ENCODE results near the gene ANGPTL2.

Gene ANGPTL2

DNA sequence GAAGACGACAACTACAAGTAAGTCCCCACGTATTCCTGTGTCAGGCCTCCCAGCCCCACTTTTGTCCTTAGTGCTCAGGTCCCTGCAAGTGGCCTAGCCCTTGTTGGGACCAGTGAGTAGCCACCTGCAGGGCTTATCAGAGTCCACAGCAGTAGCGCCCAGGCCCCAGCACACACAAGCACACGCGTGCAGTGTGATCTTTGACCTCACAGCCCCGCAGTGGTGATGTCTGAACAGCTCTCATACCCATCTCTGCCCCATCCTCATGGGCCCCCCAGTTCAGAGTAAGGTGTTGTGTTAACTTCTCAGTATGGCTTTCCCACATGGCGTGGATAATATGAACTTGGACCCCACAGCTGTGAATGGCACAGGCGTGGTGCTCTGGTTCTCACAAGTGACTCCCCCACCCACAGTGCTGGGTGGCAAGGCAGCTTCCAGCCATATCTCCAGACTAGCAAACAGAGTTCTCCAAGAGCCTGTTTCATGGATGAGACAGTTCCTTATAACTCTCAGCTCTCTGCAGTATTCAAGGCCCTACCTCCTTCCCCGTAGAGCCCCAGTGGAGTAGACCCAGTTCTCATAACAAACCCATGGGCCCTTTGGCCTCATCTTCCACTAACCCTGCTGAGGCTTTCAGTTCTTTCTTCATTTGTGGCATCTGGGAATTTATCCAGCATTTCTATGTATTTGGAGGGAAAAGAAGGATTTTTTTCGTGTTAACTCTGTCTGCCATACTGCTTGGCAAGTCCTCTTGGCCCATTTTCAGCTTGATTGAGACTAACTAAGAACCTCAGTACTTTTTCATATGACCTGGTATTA lies 46.5 kb upstream of the ANGPTL2 start:
- Histone ChIP-seq H3K9me3 (ENCODE audit: severe bottlenecking) (no peaks in the 10 kb centered on the region), H3K4me1 (ENCODE audit: insufficient read depth, poor library complexity, severe bottlenecking) (peaks cover 13% of the 10 kb centered on the region), H3K27ac (ENCODE audit: poor library complexity, severe bottlenecking) (no peak overlapping the region), H3K4me3 (ENCODE audit: severe bottlenecking) (no peak overlapping the region), H3K36me3 (ENCODE audit: low read depth) (no peaks in the 10 kb centered on the region), H3K27me3 (ENCODE audit: insufficient read depth, poor library complexity, severe bottlenecking) (no peaks in the 10 kb centered on the region)
- DNase-seq (ENCODE audit: low spot score) = no peak
- no peak for ATAC-seq (ENCODE audit: low read depth)
- TF ChIP-seq, protein P1, sequence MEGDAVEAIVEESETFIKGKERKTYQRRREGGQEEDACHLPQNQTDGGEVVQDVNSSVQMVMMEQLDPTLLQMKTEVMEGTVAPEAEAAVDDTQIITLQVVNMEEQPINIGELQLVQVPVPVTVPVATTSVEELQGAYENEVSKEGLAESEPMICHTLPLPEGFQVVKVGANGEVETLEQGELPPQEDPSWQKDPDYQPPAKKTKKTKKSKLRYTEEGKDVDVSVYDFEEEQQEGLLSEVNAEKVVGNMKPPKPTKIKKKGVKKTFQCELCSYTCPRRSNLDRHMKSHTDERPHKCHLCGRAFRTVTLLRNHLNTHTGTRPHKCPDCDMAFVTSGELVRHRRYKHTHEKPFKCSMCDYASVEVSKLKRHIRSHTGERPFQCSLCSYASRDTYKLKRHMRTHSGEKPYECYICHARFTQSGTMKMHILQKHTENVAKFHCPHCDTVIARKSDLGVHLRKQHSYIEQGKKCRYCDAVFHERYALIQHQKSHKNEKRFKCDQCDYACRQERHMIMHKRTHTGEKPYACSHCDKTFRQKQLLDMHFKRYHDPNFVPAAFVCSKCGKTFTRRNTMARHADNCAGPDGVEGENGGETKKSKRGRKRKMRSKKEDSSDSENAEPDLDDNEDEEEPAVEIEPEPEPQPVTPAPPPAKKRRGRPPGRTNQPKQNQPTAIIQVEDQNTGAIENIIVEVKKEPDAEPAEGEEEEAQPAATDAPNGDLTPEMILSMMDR (IDR thresholded peaks at IDR 0.05; ENCODE audit: poor library complexity, severe bottlenecking) = no peak

DNA sequence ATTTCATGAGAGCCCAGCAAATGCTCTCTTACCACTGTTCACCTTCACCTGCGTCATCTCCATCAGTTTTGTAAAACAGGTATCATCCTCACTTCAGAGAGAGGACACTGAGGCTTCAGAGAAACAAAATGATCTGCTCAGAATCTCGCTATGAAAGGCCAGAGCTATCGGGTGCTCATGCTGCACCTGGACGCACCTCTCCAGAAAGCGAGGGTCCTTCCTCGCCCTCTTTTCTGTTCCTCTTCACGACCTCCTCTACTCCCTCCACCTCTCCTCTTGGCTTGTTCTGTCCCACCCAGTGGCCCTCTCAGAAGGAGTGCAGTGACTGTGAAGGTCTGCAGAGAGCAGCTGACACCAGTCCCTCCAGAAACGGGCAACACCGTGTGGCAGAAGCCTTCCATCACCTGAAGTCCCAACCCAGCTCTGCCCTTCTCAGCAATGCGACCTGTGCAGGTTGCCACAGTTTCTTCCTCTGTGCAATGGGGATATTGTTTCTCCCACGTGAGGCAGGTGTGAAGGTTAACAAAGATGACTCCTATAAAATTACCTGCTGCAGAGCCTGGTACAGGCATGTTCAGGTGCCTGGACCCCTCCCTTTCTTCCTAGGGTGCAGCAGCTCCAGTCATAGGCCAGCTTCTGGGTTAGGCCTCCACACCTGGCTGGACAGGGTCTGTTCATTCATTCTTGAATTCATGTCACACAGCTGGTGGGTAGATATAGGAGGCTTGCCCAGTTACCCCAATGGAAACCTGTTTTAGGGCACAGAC lies 45.3 kb upstream of the ANGPTL2 start:
- H3K27me3 ChIP-seq (ENCODE audit: insufficient read depth, poor library complexity, severe bottlenecking) = no peaks in the 10 kb centered on the region
- no peak for ATAC-seq (ENCODE audit: low read depth)
- peaks cover 23% of the 10 kb centered on the region for H3K4me1 ChIP-seq (ENCODE audit: insufficient read depth, poor library complexity, severe bottlenecking)
- TF ChIP-seq, protein P1 (IDR thresholded peaks at IDR 0.05; ENCODE audit: poor library complexity, severe bottlenecking) = no peak
- H3K27ac ChIP-seq (ENCODE audit: poor library complexity, severe bottlenecking) = no peak overlapping the region
- no peaks in the 10 kb centered on the region for H3K36me3 ChIP-seq (ENCODE audit: low read depth)
- H3K9me3 ChIP-seq (ENCODE audit: severe bottlenecking) = no peaks in the 10 kb centered on the region
- DNase-seq (ENCODE audit: low spot score) = no peak
- no peak overlapping the region for H3K4me3 ChIP-seq (ENCODE audit: severe bottlenecking)

DNA sequence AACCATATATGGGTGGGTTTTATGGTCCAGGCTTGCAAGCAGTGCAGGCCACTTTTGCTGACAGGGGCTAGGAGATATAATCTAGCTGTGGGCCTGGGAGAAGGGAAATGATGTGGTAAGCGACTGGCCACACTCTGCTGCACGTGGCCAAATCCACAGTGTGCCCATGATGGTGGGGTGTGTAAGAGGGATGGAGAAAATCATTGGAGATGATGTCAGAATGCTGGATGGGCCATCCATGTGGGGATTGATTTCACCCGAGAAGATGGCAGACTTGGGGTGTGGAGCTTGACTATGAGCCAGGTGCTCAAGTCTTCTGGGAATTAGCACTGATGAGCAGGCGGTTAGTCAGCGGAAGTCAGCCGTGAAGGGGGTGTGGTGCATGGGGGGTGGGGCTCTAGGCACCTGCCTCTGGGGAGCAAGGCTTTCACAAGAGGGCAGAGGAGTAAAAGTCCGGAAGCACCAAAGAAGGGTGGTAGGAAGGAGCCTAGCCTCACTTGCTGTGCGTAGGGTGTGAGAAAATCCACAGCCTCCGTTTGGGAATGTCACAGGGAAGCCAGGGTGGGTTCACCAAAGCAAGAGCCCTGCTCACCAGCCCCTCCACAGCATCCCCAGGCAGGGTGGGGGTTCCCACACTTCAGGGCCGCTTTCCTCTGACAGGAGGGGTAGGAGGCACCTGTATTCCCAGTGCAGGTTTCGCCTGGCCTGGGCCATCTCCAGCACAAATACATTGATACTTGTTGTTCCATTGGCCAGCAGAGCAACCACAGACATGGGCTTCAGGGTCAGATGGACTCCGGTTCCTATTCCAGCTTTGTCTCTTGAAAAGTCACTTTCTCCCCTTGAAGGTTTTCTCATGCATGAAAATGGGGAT lies 44.5 kb upstream of the ANGPTL2 start:
- H3K4me1 ChIP-seq (ENCODE audit: insufficient read depth, poor library complexity, severe bottlenecking) = peaks cover 25% of the 10 kb centered on the region
- TF ChIP-seq, protein P1 (IDR thresholded peaks at IDR 0.05; ENCODE audit: poor library complexity, severe bottlenecking) = no peak

DNA sequence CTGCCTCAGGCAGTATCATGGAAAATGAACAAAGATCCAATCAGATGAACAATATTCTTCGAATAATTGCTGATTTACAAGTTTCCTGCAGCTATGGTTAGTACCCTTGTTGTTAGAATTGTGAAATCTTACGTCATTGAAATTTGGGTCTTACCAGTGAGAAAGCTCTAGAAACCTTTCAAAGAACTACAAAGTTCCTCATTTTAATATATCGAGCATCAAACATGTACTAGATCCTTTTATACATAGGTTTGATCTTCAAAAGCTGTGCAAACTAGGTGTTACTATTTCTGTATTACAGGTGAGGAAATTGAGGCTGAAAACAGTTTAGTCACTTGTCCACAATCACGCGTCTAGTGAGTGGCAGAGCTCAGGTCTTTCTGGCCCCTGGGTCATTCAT lies 43.7 kb upstream of the ANGPTL2 start:
- H3K27ac ChIP-seq (ENCODE audit: poor library complexity, severe bottlenecking) = peak overlapping the region; percentile 24
- TF ChIP-seq, protein P1 (IDR thresholded peaks at IDR 0.05; ENCODE audit: poor library complexity, severe bottlenecking) = no peak
- peaks cover 27% of the 10 kb centered on the region for H3K4me1 ChIP-seq (ENCODE audit: insufficient read depth, poor library complexity, severe bottlenecking)
- ATAC-seq (ENCODE audit: low read depth) = no peak
- H3K4me3 ChIP-seq (ENCODE audit: severe bottlenecking) = no peak overlapping the region
- H3K27me3 ChIP-seq (ENCODE audit: insufficient read depth, poor library complexity, severe bottlenecking) = no peaks in the 10 kb centered on the region
- H3K9me3 ChIP-seq (ENCODE audit: severe bottlenecking) = no peaks in the 10 kb centered on the region
- no peak for DNase-seq (ENCODE audit: low spot score)
- H3K36me3 ChIP-seq (ENCODE audit: low read depth) = no peaks in the 10 kb centered on the region

More for the DNA sequence above, 44.5 kb upstream of the ANGPTL2 start:
- no peaks in the 10 kb centered on the region for H3K9me3 ChIP-seq (ENCODE audit: severe bottlenecking)
- H3K36me3 ChIP-seq (ENCODE audit: low read depth) = no peaks in the 10 kb centered on the region
- H3K4me3 ChIP-seq (ENCODE audit: severe bottlenecking) = no peak overlapping the region
- ATAC-seq (ENCODE audit: low read depth) = peak; percentile 95
- DNase-seq (ENCODE audit: low spot score) = peak; percentile 90
- H3K27ac ChIP-seq (ENCODE audit: poor library complexity, severe bottlenecking) = peak overlapping the region; percentile 24
- H3K27me3 ChIP-seq (ENCODE audit: insufficient read depth, poor library complexity, severe bottlenecking) = no peaks in the 10 kb centered on the region
